HepG2 (cell line): ENCODE measurements around the gene SLC5A6. TPM values are rescaled to one million over a fixed set of nuclear protein-coding genes. Genes with fewer than 3 reads are reported as not detected.
"Not testable (repeated sequence)": the region's sequence is repeated elsewhere in the genome, so short reads cannot be mapped to it uniquely, and the experiment has no call there.

Experiments used
- ATAC-seq: fragments of 200-7000 bp; cut with Tn5 transposase; 3 replicates; pipeline ENCODE4 v1.9.1; 2020; ENCODE audit warnings: mild to moderate bottlenecking, moderate library complexity
- BruUV-seq: library from RNA; stranded (reverse); fragments of 400-500 nt; replicated peaks from 2 replicates; lab custom pipeline; 2021; lab: Mats Ljungman, UMichigan
- CTCF ChIA-PET: fragments of 300-600 bp; formaldehyde crosslinking; extraction: SDS; loops from one replicate; lab custom pipeline; 2021; ENCODE audit warnings: low total read pairs, inconsistent platforms, low intra/inter-chr PET ratio; lab: Yijun Ruan, JAX
- POLR2A ChIA-PET: fragments of 350-600 bp; sonication (Branson Sonifier 250); formaldehyde crosslinking; loops from one replicate; lab custom pipeline; 2020; ENCODE audit warnings: antibody characterized with exemption, inconsistent platforms; lab: Yijun Ruan, JAX
- DNase-seq: peaks from one replicate; pipeline ENCODE4 v3.0.0-alpha.2; 2015; ENCODE audit warnings: low spot score
- FAIRE-seq: peaks from 3 replicates; lab custom pipeline; 2011; peaks lifted over from hg19 to GRCh38; lab: Jason Lieb, UNC
- H2AFZ ChIP-seq: one replicate; pipeline ENCODE4 v1.6.1; 2011; ENCODE audit warnings: low read length, inconsistent platforms
- H3K27ac ChIP-seq: fragments of 300-600 bp; 3 replicates; pipeline ENCODE4 v1.8.0; 2011; ENCODE audit warnings: mixed run types, mild to moderate bottlenecking, mixed read lengths, low read length, inconsistent platforms; ENCODE audit not compliant: insufficient read depth; ENCODE audit errors: extremely low read length
- H3K27me3 ChIP-seq, 2 experiments: fragments of 200-600 bp in 1 of 2; 2 replicates in 1 of 2; 3 replicates in 1 of 2; pipeline versions ENCODE4 v1.6.0 to v1.8.0; 2011; ENCODE audit warnings: low read length in 2 of 2, mild to moderate bottlenecking in 2 of 2, moderate library complexity in 2 of 2, inconsistent platforms in 1 of 2; ENCODE audit not compliant: insufficient read depth in 2 of 2, control insufficient read depth in 1 of 2
- H3K36me3 ChIP-seq, 2 experiments: fragments of 200-600 bp in 1 of 2; replicated peaks in 1 of 2; 2 replicates in 1 of 2; 3 replicates in 1 of 2; pipeline versions ENCODE4 v1.5.1 to v1.8.0; 2011; ENCODE audit warnings: low read length in 2 of 2, inconsistent platforms in 1 of 2; ENCODE audit not compliant: insufficient read depth in 2 of 2, control insufficient read depth in 1 of 2
- H3K4me1 ChIP-seq: 2 replicates; pipeline ENCODE4 v1.5.1; 2012; ENCODE audit warnings: low read length, inconsistent platforms; ENCODE audit not compliant: insufficient read depth
- H3K4me2 ChIP-seq: 2 replicates; pipeline ENCODE4 v1.6.0; 2011; ENCODE audit warnings: low read depth, low read length, inconsistent platforms
- H3K4me3 ChIP-seq, 3 experiments: fragments of 200-600 bp in 1 of 3; sonication (generic), shearing (Covaris generic) in 1 of 3; replicated peaks in 1 of 3; 2 replicates each; pipeline ENCODE4 v1.5.1; 2011 to 2016; ENCODE audit warnings: low read length in 3 of 3, inconsistent platforms in 2 of 3, low read depth in 2 of 3, mild to moderate bottlenecking in 2 of 3, control low read depth in 1 of 3, mixed read lengths in 1 of 3; ENCODE audit not compliant: insufficient read depth in 1 of 3
- H3K79me2 ChIP-seq: one replicate; pipeline ENCODE4 v1.6.1; 2011; ENCODE audit warnings: low read length, inconsistent platforms; ENCODE audit not compliant: insufficient read depth
- H3K9ac ChIP-seq: 2 replicates; pipeline ENCODE4 v1.6.0; 2011; ENCODE audit warnings: mild to moderate bottlenecking, low read depth, low read length, inconsistent platforms; ENCODE audit not compliant: insufficient read depth
- H3K9me3 ChIP-seq: 2 replicates; pipeline ENCODE4 v1.5.1; 2012; ENCODE audit warnings: mild to moderate bottlenecking, low read length
- H4K20me1 ChIP-seq: 2 replicates; pipeline ENCODE4 v1.6.0; 2011; ENCODE audit warnings: inconsistent platforms, mild to moderate bottlenecking, low read length, moderate library complexity; ENCODE audit not compliant: insufficient read depth
- DBP ChIP-seq: sonication (generic); formaldehyde crosslinking; IDR thresholded peaks from 2 replicates; pipeline ENCODE4 v1.4.0; 2020; ENCODE audit warnings: missing genetic modification reagents; ENCODE audit errors: not compliant biosample characterization
- PPARG ChIP-seq: conservative IDR thresholded peaks from 2 replicates; pipeline ENCODE4 v1.6.1; 2016; ENCODE audit warnings: missing biosample characterization, missing genetic modification reagents
- WIZ ChIP-seq: sonication (generic); formaldehyde crosslinking; IDR thresholded peaks from 2 replicates; pipeline ENCODE4 v1.5.1; 2020; ENCODE audit warnings: mild to moderate bottlenecking, missing genetic modification reagents
- ZBTB38 ChIP-seq: sonication (generic); formaldehyde crosslinking; IDR thresholded peaks from 2 replicates; pipeline ENCODE4 v1.5.1; 2020; ENCODE audit warnings: mild to moderate bottlenecking, missing genetic modification reagents
- WGBS: methylation state at CpG from one replicate; pipeline ENCODE4 v1.1.6; 2017; ENCODE audit warnings: low lambda C conversion rate; 5-methylcytosine and 5-hydroxymethylcytosine counted together
- in situ Hi-C: cut with HindIII; loops from 2 replicates; pipeline ENCODE4 v1.10.0; 2017; ENCODE audit warnings: low pct_unique_long_range_greater_than_20kb; ENCODE audit not compliant: extremely low pct_ligation_motif_present
- intact Hi-C: fragments of 100-400 bp; cut with micrococcal nuclease; formaldehyde crosslinking; loops from one replicate; pipeline ENCODE4 v1.10.0; 2022; ENCODE audit not compliant: unreplicated experiment
- polyA plus RNA-seq, 8 experiments: library from polyadenylated mRNA; depleted of rRNA in 3 of 8; stranded (reverse) in 7 of 8; unstranded in 1 of 8; fragments of >200 nt; fragmentation: Illumina TruSeq in 4 of 8; extraction: Trizol in 4 of 8; gene quantifications; 2 replicates each; pipeline versions ENCODE4 v1.2.1 to v1.2.3, GENCODE V29; 2011 to 2016; ENCODE audit warnings: low read depth in 4 of 8, missing spikeins in 1 of 8, mixed read lengths in 1 of 8; ENCODE audit not compliant: insufficient read depth in 1 of 8
- total RNA-seq, 5 experiments: library from RNA; depleted of rRNA; stranded (reverse); fragments of >200 nt; fragmentation: Illumina TruSeq; extraction: Trizol; gene quantifications; 2 replicates each; pipeline ENCODE4 v1.2.3, GENCODE V29; 2016; ENCODE audit warnings: low read depth in 1 of 5

Gene SLC5A6
- total and polyA plus RNA-seq, 2 of the 13 experiments (the other 11 are each of a cell fraction or from before 2014, with no cell fraction given): 135 to 417 TPM

GRCh38 chr2:27177441-27178351, 34.4 kb downstream of the SLC5A6 start (continued):
- peak; percentile 60 for TF ChIP-seq DBP
- peak; percentile 92 for TF ChIP-seq PPARG (CRISPR knock-in tag)

GRCh38 chr2:27175781-27176180, 36.3 kb downstream of the SLC5A6 start:
- H3K9me3 ChIP-seq, H3K9ac ChIP-seq, H3K79me2 ChIP-seq, H3K36me3 ChIP-seq, intact Hi-C loops, H3K4me2 ChIP-seq, in situ Hi-C loops, FAIRE-seq, ATAC-seq, CTCF ChIA-PET, H3K27me3 ChIP-seq, H2AFZ ChIP-seq, H3K4me3 ChIP-seq, H4K20me1 ChIP-seq: not testable (repeated sequence)
- peak overlapping the region; percentile 94 for H3K27ac ChIP-seq
- POLR2A ChIA-PET: interaction anchor here (1.0 to 3.8 kb wide), 5 partner anchors 9 to 82 kb away, joined by 3 to 19 read pairs (median 3); partner anchors contain the start of gene PREB
- peaks cover 100% of the 10 kb centered on the region for H3K4me1 ChIP-seq
- TF ChIP-seq ZBTB38 (CRISPR knock-in tag) (0 out of 2 replicates have a peak, but pooled peaks have one; percentile 5), WIZ (CRISPR knock-in tag) (0 out of 2 replicates have a peak, but pooled peaks have one; percentile 37)
- TF ChIP-seq, all 625 proteins: peak for 2; not testable (repeated sequence) for 623
- not testable (repeated sequence) for BruUV-seq, DNase-seq
- 94% methylated on average over 4 of the region's 4 CpGs for WGBS
